GM23338 (cell line): ENCODE measurements around the gene SDR42E1.

ENCODE experiments used
- CREB1 ChIP-seq: fragments of 250-450 bp; sonication (Bioruptor Pico); IDR thresholded peaks from 2 replicates; pipeline ENCODE4 v1.5.0; 2020; ENCODE audit warnings: low read depth, mild to moderate bottlenecking, moderate library complexity
- CTCF ChIP-seq, 2 experiments: fragments of 200-600 bp in 1 of 2; sonication (generic) in 1 of 2; conservative IDR thresholded peaks; 2 replicates each; pipeline versions ENCODE4 v1.5.1 to v1.6.1; 2016 to 2017; ENCODE audit warnings: antibody characterized with exemption in 2 of 2, low read depth in 2 of 2, mild to moderate bottlenecking in 2 of 2, moderate library complexity in 1 of 2
- EZH2phosphoT487 ChIP-seq: fragments of 200-600 bp; sonication (generic); IDR thresholded peaks from one replicate; pipeline ENCODE4 v1.8.1; 2018; ENCODE audit warnings: antibody characterized with exemption; ENCODE audit not compliant: unreplicated experiment

- TF ChIP-seq CTCF (conservative IDR thresholded peaks at IDR 0.05; ENCODE audit: low read depth in 2 of 2): no peak
- no peak for TF ChIP-seq CREB1 (CRISPR knock-in tag)
- TF ChIP-seq EZH2phosphoT487: no peak
Measured at GRCh38 chr16:82041542-82041941, 30.3 kb upstream of the SDR42E1 start.
